K562 (cell line): ENCODE data around the gene COL9A3. TPM values are rescaled to one million over a fixed set of nuclear protein-coding genes. Genes with fewer than 3 reads are reported as not detected.

Source experiments
- ATAC-seq: fragments of 200-7000 bp; cut with Tn5 transposase; 3 replicates; pipeline ENCODE4 v1.9.1; 2020; ENCODE audit warnings: moderate library complexity
- BruUV-seq: library from RNA; stranded (reverse); fragments of 400-500 nt; replicated peaks from 2 replicates; lab custom pipeline; 2021; lab: Mats Ljungman, UMichigan
- CTCF ChIA-PET: fragments of 300-600 bp; formaldehyde crosslinking; extraction: SDS; loops from one replicate; lab custom pipeline; 2021; ENCODE audit warnings: low intra/inter-chr PET ratio; lab: Yijun Ruan, JAX
- POLR2A ChIA-PET: fragments of 300-600, 350-650 bp; sonication (Branson Sonifier 250); formaldehyde crosslinking; extraction: SDS; loops from one replicate; lab custom pipeline; 2021; ENCODE audit warnings: antibody characterized with exemption, inconsistent platforms; lab: Yijun Ruan, JAX
- DNase-seq, 4 experiments: peaks; one replicate each; pipeline versions ENCODE4 v3.0.0 to v3.0.0-alpha.2; 2011 to 2018; ENCODE audit warnings: low spot score in 3 of 4, mixed read lengths in 3 of 4; ENCODE audit errors: extremely low read depth in 1 of 4
- FAIRE-seq: peaks from 2 replicates; lab custom pipeline; 2011; peaks lifted over from hg19 to GRCh38; lab: Jason Lieb, UNC
- H2AFZ ChIP-seq: 2 replicates; pipeline ENCODE4 v1.6.0; 2011; ENCODE audit warnings: low read depth, low read length, control low read depth, inconsistent platforms
- H3K27ac ChIP-seq: fragments of 200-600 bp; 3 replicates; pipeline ENCODE4 v1.8.0; 2011; ENCODE audit warnings: low read depth, mild to moderate bottlenecking, control low read depth, inconsistent platforms, low read length, moderate library complexity, mixed read lengths; ENCODE audit errors: extremely low read depth
- H3K27me3 ChIP-seq, 2 experiments: fragments of 300-600 bp in 1 of 2; 2 replicates in 1 of 2; 3 replicates in 1 of 2; pipeline versions ENCODE4 v1.6.0 to v1.8.0; 2011; ENCODE audit warnings: inconsistent platforms in 2 of 2, low read length in 2 of 2, mild to moderate bottlenecking in 1 of 2, mixed read lengths in 1 of 2, moderate library complexity in 1 of 2; ENCODE audit not compliant: control insufficient read depth in 2 of 2, insufficient read depth in 2 of 2
- H3K36me3 ChIP-seq: fragments of 300-600 bp; 3 replicates; pipeline ENCODE4 v1.8.0; 2011; ENCODE audit warnings: mild to moderate bottlenecking, low read length, inconsistent platforms; ENCODE audit not compliant: control insufficient read depth, insufficient read depth
- H3K4me1 ChIP-seq, 2 experiments: fragments of 200-600 bp in 1 of 2; replicated peaks in 1 of 2; 2 replicates in 1 of 2; 3 replicates in 1 of 2; pipeline versions ENCODE4 v1.5.1 to v1.8.0; 2011; ENCODE audit warnings: inconsistent platforms in 2 of 2, low read length in 2 of 2, mild to moderate bottlenecking in 1 of 2, mixed read lengths in 1 of 2, moderate library complexity in 1 of 2; ENCODE audit not compliant: control insufficient read depth in 2 of 2, insufficient read depth in 2 of 2
- H3K4me2 ChIP-seq: 2 replicates; pipeline ENCODE4 v1.6.1; 2011; ENCODE audit warnings: low read length, control low read depth, inconsistent platforms, mixed read lengths; ENCODE audit not compliant: insufficient read depth
- H3K4me3 ChIP-seq: fragments of 200-600 bp; sonication (generic), shearing (Covaris generic); 2 replicates; pipeline ENCODE4 v1.5.1; 2016; ENCODE audit warnings: control low read depth, inconsistent platforms
- H3K79me2 ChIP-seq: fragments of 200-600 bp; 3 replicates; pipeline ENCODE4 v1.8.0; 2011; ENCODE audit warnings: low read length, inconsistent platforms; ENCODE audit not compliant: control insufficient read depth, insufficient read depth
- H3K9ac ChIP-seq, 2 experiments: 2 replicates each; pipeline versions ENCODE4 v1.6.0 to v1.6.1; 2011; ENCODE audit warnings: low read depth in 2 of 2, low read length in 2 of 2, control low read depth in 1 of 2, inconsistent platforms in 1 of 2, mild to moderate bottlenecking in 1 of 2, mixed read lengths in 1 of 2; ENCODE audit not compliant: insufficient read depth in 1 of 2
- H3K9me1 ChIP-seq: one replicate; pipeline ENCODE4 v1.6.0; 2011; ENCODE audit warnings: inconsistent platforms, mild to moderate bottlenecking, low read length, moderate library complexity; ENCODE audit not compliant: control insufficient read depth, insufficient read depth
- H3K9me3 ChIP-seq: replicated peaks from 2 replicates; pipeline ENCODE4 v1.5.1; 2011; ENCODE audit warnings: low read depth, low read length, inconsistent platforms; ENCODE audit not compliant: control insufficient read depth, insufficient read depth
- H4K20me1 ChIP-seq: replicated peaks from 2 replicates; pipeline ENCODE4 v1.6.1; 2011; ENCODE audit warnings: low read length, inconsistent platforms, mixed read lengths; ENCODE audit not compliant: control insufficient read depth, insufficient read depth
- CCAR2 ChIP-seq: fragments of 200-400 bp; formaldehyde crosslinking; IDR thresholded peaks from 2 replicates; pipeline ENCODE4 v1.6.1; 2017; ENCODE audit warnings: mild to moderate bottlenecking, low read depth, low read length
- PHF8 ChIP-seq: fragments of 200-600 bp; sonication (generic); IDR thresholded peaks from 2 replicates; pipeline ENCODE4 v1.6.1; 2012; ENCODE audit warnings: mixed run types, mild to moderate bottlenecking, inconsistent platforms, low read length, moderate library complexity, borderline replicate concordance
- RAD51 ChIP-seq: fragments of 450-650 bp; IDR thresholded peaks from 2 replicates; pipeline ENCODE4 v1.7.1; 2016; ENCODE audit warnings: low read depth, mild to moderate bottlenecking, borderline replicate concordance
- SRSF3 ChIP-seq: fragments of 200-400 bp; formaldehyde crosslinking; IDR thresholded peaks from 2 replicates; pipeline ENCODE4 v1.6.1; 2016; ENCODE audit warnings: mild to moderate bottlenecking, low read length, moderate library complexity; ENCODE audit not compliant: insufficient read depth
- WGBS: fragments of 100-300 bp; shearing (Covaris generic); methylation state at CpG from one replicate; pipeline ENCODE4 v1.1.6; 2016; ENCODE audit warnings: low coverage, mixed read lengths; ENCODE audit not compliant: insufficient coverage; ENCODE audit errors: missing lambda C conversion rate; 5-methylcytosine and 5-hydroxymethylcytosine counted together
- in situ Hi-C: fragments of 300-500 bp; cut with MboI; formaldehyde crosslinking; loops from 4 replicates; pipeline ENCODE4 v1.15.0; 2018; ENCODE audit warnings: inconsistent platforms, mixed read lengths
- intact Hi-C: fragments of 100-400 bp; cut with micrococcal nuclease; formaldehyde crosslinking; loops from 2 replicates; pipeline ENCODE4 v1.14.2; 2022
- polyA plus RNA-seq, 8 experiments: library from polyadenylated mRNA; depleted of rRNA in 4 of 8; stranded (reverse) in 5 of 8; unstranded in 3 of 8; fragments of >200 nt; fragmentation: Nextera tagmentation in 2 of 8; fragmentation: Illumina TruSeq in 1 of 8; extraction: Ambion mirVana in 2 of 8; extraction: Trizol in 1 of 8; gene quantifications; 2 replicates each; pipeline versions ENCODE4 v1.2.1 to v1.2.3, GENCODE V29; 2011 to 2014; ENCODE audit warnings: inconsistent platforms in 1 of 8, missing spikeins in 1 of 8
- total RNA-seq, 7 experiments: library from RNA; depleted of rRNA in 6 of 7; stranded (reverse); fragments of >200 nt in 6 of 7; fragmentation: Illumina TruSeq in 2 of 7; extraction: Trizol in 2 of 7; gene quantifications; 2 replicates each; pipeline versions ENCODE4 v1.2.1 to v1.2.3, GENCODE V29; 2011 to 2021; ENCODE audit warnings: low replicate concordance in 1 of 7
- TF ChIP-seq, protein P1 (sequence below), 2 experiments: fragments of 450-650 bp in 1 of 2; IDR thresholded peaks; 2 replicates each; pipeline ENCODE4 v1.6.1; 2011 to 2017; ENCODE audit warnings: low read depth in 2 of 2, antibody characterized with exemption in 1 of 2, borderline replicate concordance in 1 of 2, low read length in 1 of 2, mild to moderate bottlenecking in 1 of 2, mixed read lengths in 1 of 2; ENCODE audit not compliant: control insufficient read depth in 1 of 2
- TF ChIP-seq, protein P2 (sequence below): sonication (generic); formaldehyde crosslinking; IDR thresholded peaks from 2 replicates; pipeline ENCODE4 v1.9.0; 2022; ENCODE audit warnings: mild to moderate bottlenecking, missing genetic modification reagents

The COL9A3 gene
- total and polyA plus RNA-seq, 9 of the 15 experiments (the other 6 are each of a cell fraction or from before 2014, with no cell fraction given): 0.14 to 3.6 (median 0.88) TPM; not detected in 1

DNA sequence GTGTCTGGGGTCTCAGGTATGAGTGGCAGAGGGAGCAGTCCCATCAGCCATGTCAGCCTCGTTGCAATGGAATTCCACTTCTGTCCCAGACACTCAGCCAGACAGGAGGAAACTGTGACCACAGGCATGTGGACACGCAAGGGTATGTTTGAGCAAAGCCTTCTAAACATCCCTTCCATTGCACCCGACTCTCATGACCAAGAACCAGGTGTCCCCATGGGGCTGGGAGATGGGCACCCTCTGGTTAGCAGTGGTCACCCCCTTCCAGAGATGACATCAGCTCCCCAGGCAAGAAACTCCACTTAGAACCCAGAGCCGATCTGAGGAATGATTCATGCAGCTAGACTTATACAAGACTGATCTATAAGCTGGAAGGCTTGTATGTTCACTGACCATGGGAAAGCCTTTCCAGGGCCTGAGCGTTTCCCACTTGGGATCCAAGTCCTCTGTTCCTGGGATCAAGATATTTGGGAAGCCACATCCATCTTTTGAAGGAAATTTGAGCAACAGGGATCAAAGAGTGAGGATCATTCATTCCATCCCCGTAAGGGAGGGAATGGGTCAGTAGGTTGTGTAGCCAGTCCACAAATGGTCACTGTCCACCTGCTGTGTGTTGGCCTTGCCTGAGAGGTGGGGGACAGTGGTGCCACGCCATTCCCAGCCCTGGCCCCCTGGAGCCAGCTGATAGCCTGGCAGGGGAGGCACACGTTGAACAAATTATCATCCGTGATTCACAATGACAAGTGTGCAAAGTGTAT is 24.5 kb upstream of the COL9A3 start:
- no peak overlapping the region for H3K4me2 ChIP-seq
- intact Hi-C loops: loop anchor here (5.0 kb wide), 1 partner anchor 105 kb away; no protein-coding TSS in a partner anchor
- peaks cover 4 to 14% of the 10 kb centered on the region in 2 experiments; a peak in 3 of 5 replicates for H3K27me3 ChIP-seq
- no peaks in the 10 kb centered on the region for H4K20me1 ChIP-seq
- in situ Hi-C loops: loop anchor here (5.0 kb wide), 1 partner anchor 125 kb away; no protein-coding TSS in a partner anchor
- ChIA-PET POLR2A (interaction anchor here (0.7 to 1.2 kb wide), 4 partner anchors 13 to 169 kb away, joined by 3 to 4 read pairs (median 4); no protein-coding TSS in a partner anchor), CTCF (interaction anchor here (0.8 to 2.9 kb wide), 4 partner anchors 125 to 382 kb away, joined by 3 to 20 read pairs (median 4); no protein-coding TSS in a partner anchor)
- no peaks in the 10 kb centered on the region for H3K9me1 ChIP-seq
- H3K4me1 ChIP-seq: peaks cover 10 to 54% of the 10 kb centered on the region in 2 experiments; a peak in 4 of 5 replicates
- no peak for ATAC-seq
- TF ChIP-seq, protein P1, sequence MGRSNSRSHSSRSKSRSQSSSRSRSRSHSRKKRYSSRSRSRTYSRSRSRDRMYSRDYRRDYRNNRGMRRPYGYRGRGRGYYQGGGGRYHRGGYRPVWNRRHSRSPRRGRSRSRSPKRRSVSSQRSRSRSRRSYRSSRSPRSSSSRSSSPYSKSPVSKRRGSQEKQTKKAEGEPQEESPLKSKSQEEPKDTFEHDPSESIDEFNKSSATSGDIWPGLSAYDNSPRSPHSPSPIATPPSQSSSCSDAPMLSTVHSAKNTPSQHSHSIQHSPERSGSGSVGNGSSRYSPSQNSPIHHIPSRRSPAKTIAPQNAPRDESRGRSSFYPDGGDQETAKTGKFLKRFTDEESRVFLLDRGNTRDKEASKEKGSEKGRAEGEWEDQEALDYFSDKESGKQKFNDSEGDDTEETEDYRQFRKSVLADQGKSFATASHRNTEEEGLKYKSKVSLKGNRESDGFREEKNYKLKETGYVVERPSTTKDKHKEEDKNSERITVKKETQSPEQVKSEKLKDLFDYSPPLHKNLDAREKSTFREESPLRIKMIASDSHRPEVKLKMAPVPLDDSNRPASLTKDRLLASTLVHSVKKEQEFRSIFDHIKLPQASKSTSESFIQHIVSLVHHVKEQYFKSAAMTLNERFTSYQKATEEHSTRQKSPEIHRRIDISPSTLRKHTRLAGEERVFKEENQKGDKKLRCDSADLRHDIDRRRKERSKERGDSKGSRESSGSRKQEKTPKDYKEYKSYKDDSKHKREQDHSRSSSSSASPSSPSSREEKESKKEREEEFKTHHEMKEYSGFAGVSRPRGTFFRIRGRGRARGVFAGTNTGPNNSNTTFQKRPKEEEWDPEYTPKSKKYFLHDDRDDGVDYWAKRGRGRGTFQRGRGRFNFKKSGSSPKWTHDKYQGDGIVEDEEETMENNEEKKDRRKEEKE (IDR thresholded peaks at IDR 0.05; ENCODE audit: borderline replicate concordance in 1 of 2, control insufficient read depth in 1 of 2, low read depth in 2 of 2, low read length in 1 of 2): no peak
- no peak for TF ChIP-seq RAD51
- no peak for TF ChIP-seq PHF8
- no peak for TF ChIP-seq CCAR2
- no peak for TF ChIP-seq SRSF3
- TF ChIP-seq, protein P2, sequence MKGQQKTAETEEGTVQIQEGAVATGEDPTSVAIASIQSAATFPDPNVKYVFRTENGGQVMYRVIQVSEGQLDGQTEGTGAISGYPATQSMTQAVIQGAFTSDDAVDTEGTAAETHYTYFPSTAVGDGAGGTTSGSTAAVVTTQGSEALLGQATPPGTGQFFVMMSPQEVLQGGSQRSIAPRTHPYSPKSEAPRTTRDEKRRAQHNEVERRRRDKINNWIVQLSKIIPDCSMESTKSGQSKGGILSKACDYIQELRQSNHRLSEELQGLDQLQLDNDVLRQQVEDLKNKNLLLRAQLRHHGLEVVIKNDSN: 0 out of 2 replicates have a peak, but pooled peaks have one; percentile 6
- peak overlapping the region in 1 of 2 experiments; percentile 43; a peak in 2 of 4 replicates for H3K9ac ChIP-seq
- 41% methylated on average over 9 of the region's 9 CpGs for WGBS
- no peak overlapping the region for H3K4me3 ChIP-seq
- no peaks in the 10 kb centered on the region; the same call in 2 of the 3 replicates for H3K36me3 ChIP-seq
- H3K9me3 ChIP-seq: no peaks in the 10 kb centered on the region
- peaks cover 5% of the 10 kb centered on the region; the same call in 2 of the 3 replicates for H3K79me2 ChIP-seq
- no peak for DNase-seq
- H2AFZ ChIP-seq: peak overlapping the region; percentile 16; the same call in 1 of the 2 replicates
- no peak overlapping the region for H3K27ac ChIP-seq
- BruUV-seq: no TSS peak
- no peak for FAIRE-seq
